ENCODE measurements around the gene LRRC36. TPM values are rescaled to one million over a fixed set of nuclear protein-coding genes. Genes with fewer than 3 reads are reported as not detected.

LRRC36 gene
- total RNA-seq, 2 experiments from 2014 or later = 0.64 TPM; not detected in 1

Other genes with a start within 250 kb of the LRRC36 start
- 1 to 10 TPM; 7.8 to 8.4 TPM for gene PHAF1, start 216.9 kb upstream of the LRRC36 start, total RNA-seq
- 1 to 10 TPM; 1.1 to 1.2 TPM for gene B3GNT9, start 175.8 kb upstream of the LRRC36 start, total RNA-seq
- 10 to 100 TPM; 17.7 to 21.1 TPM for gene TRADD, start 166.9 kb upstream of the LRRC36 start, total RNA-seq
- 10 to 100 TPM; 13.8 to 15.3 TPM for gene FBXL8, start 166.9 kb upstream of the LRRC36 start, total RNA-seq
- gene HSF4, start 162.1 kb upstream of the LRRC36 start, total RNA-seq = 10 to 100 TPM; 11.1 to 12.3 TPM
- 1 to 10 TPM; 3.8 to 4.4 TPM for gene NOL3, start 156.3 kb upstream of the LRRC36 start, total RNA-seq
- gene MATCAP1, start 142.9 kb upstream of the LRRC36 start, total RNA-seq = 10 to 100 TPM; 21.9 to 24.0 TPM
- not detected for gene EXOC3L1, start 136.7 kb upstream of the LRRC36 start, total RNA-seq
- gene E2F4, start 134.7 kb upstream of the LRRC36 start, total RNA-seq = 10 to 100 TPM; 65.1 to 66.5 TPM
- 1 to 10 TPM; 3.8 to 4.4 TPM for gene ELMO3, start 127.7 kb upstream of the LRRC36 start, total RNA-seq
- 10 to 100 TPM; 24.6 to 29.4 TPM for gene TMEM208, start 99.7 kb upstream of the LRRC36 start, total RNA-seq
- 10 to 100 TPM; 70.7 to 73.7 TPM for gene FHOD1, start 79.3 kb upstream of the LRRC36 start, total RNA-seq
- gene SLC9A5, start 77.8 kb upstream of the LRRC36 start, total RNA-seq = 1 to 10 TPM; 5.2 TPM
- 10 to 100 TPM; 14.3 to 14.4 TPM for gene PLEKHG4, start 47.3 kb upstream of the LRRC36 start, total RNA-seq
- 1 to 10 TPM; 1.0 to 1.3 TPM for gene KCTD19, start 74 bp upstream of the LRRC36 start, total RNA-seq
- gene TPPP3, start 66.7 kb downstream of the LRRC36 start, total RNA-seq = not detected
- under 1 TPM; 0.12 to 0.32 TPM for gene ZDHHC1, start 89.7 kb downstream of the LRRC36 start, total RNA-seq
- gene HSD11B2, start 104.3 kb downstream of the LRRC36 start, total RNA-seq = 1 to 10 TPM in 1 of 2 experiments, under 1 TPM in 1; 0.86 to 1.1 TPM
- 10 to 100 TPM; 11.9 to 15.3 TPM for gene ATP6V0D1, start 154.3 kb downstream of the LRRC36 start, total RNA-seq
- not detected for gene AGRP, start 156.7 kb downstream of the LRRC36 start, total RNA-seq
- 10 to 100 TPM; 34.2 to 41.9 TPM for gene RIPOR1, start 202.0 kb downstream of the LRRC36 start, total RNA-seq
- 10 to 100 TPM; 51.2 to 52.3 TPM for gene CTCF, start 235.7 kb downstream of the LRRC36 start, total RNA-seq

Measured in activated naive CD4-positive, alpha-beta T cell treated with anti-CD3 and anti-CD28 coated beads for 36 hours (primary cell).